HPDE6-E6E7 (cell line): ENCODE data around the gene ADAMTSL1.

ENCODE experiments used
- DNase-seq: peaks from one replicate; pipeline ENCODE4 v3.0.0; 2011; ENCODE audit warnings: missing footprints; ENCODE audit errors: extremely low spot score

Gene ADAMTSL1

GRCh38 chr9:18700714-18701113 is 226.8 kb downstream of the ADAMTSL1 start:
- no peak for DNase-seq

- no peak for DNase-seq
Measured at GRCh38 chr9:18703151-18703900, 229.4 kb downstream of the ADAMTSL1 start.

- DNase-seq, result no peak
Measured at GRCh38 chr9:18703901-18704379, 230.0 kb downstream of the ADAMTSL1 start.

GRCh38 chr9:18705796-18706392 is 231.9 kb downstream of the ADAMTSL1 start:
- no peak for DNase-seq

- DNase-seq, result no peak
Measured at GRCh38 chr9:18706648-18707047, 232.7 kb downstream of the ADAMTSL1 start.

- DNase-seq, result no peak
Measured at GRCh38 chr9:18707061-18707461, 233.1 kb downstream of the ADAMTSL1 start.

GRCh38 chr9:18707489-18708205 is 233.7 kb downstream of the ADAMTSL1 start:
- DNase-seq, result no peak

- no peak for DNase-seq
Measured at GRCh38 chr9:18708429-18708828, 234.5 kb downstream of the ADAMTSL1 start.

GRCh38 chr9:18710065-18710464 is 236.1 kb downstream of the ADAMTSL1 start:
- no peak for DNase-seq

- DNase-seq, result no peak
Measured at GRCh38 chr9:18717759-18718158, 243.8 kb downstream of the ADAMTSL1 start.

GRCh38 chr9:18718393-18718792 is 244.4 kb downstream of the ADAMTSL1 start:
- DNase-seq, result no peak

GRCh38 chr9:18718932-18719331 is 245.0 kb downstream of the ADAMTSL1 start:
- no peak for DNase-seq

- DNase-seq, result no peak
Measured at GRCh38 chr9:18720691-18721090, 246.7 kb downstream of the ADAMTSL1 start.

- no peak for DNase-seq
Measured at GRCh38 chr9:18721267-18721994, 247.5 kb downstream of the ADAMTSL1 start.

- no peak for DNase-seq
Measured at GRCh38 chr9:18721995-18722310, 248.0 kb downstream of the ADAMTSL1 start.

GRCh38 chr9:18722882-18723281 is 248.9 kb downstream of the ADAMTSL1 start:
- DNase-seq, result no peak

GRCh38 chr9:18723366-18723765 is 249.4 kb downstream of the ADAMTSL1 start:
- no peak for DNase-seq

- no peak for DNase-seq
Measured at GRCh38 chr9:18726546-18726945, 252.6 kb downstream of the ADAMTSL1 start.

GRCh38 chr9:18727904-18728303 is 254.0 kb downstream of the ADAMTSL1 start:
- no peak for DNase-seq

GRCh38 chr9:18728642-18729041 is 254.7 kb downstream of the ADAMTSL1 start:
- no peak for DNase-seq

- DNase-seq, result no peak
Measured at GRCh38 chr9:18730241-18730640, 256.3 kb downstream of the ADAMTSL1 start.

- no peak for DNase-seq
Measured at GRCh38 chr9:18739127-18739526, 265.2 kb downstream of the ADAMTSL1 start.
